K562 (cell line): ENCODE data around the gene DPEP1. TPM values are rescaled to one million over a fixed set of nuclear protein-coding genes. Genes with fewer than 3 reads are reported as not detected.

Experiments used
- ATAC-seq: fragments of 200-7000 bp; cut with Tn5 transposase; 3 replicates; pipeline ENCODE4 v1.9.1; 2020; ENCODE audit warnings: moderate library complexity
- BruUV-seq: library from RNA; stranded (reverse); fragments of 400-500 nt; replicated peaks from 2 replicates; lab custom pipeline; 2021; lab: Mats Ljungman, UMichigan
- CTCF ChIA-PET: fragments of 300-600 bp; formaldehyde crosslinking; extraction: SDS; loops from one replicate; lab custom pipeline; 2021; ENCODE audit warnings: low intra/inter-chr PET ratio; lab: Yijun Ruan, JAX
- POLR2A ChIA-PET: fragments of 300-600, 350-650 bp; sonication (Branson Sonifier 250); formaldehyde crosslinking; extraction: SDS; loops from one replicate; lab custom pipeline; 2021; ENCODE audit warnings: antibody characterized with exemption, inconsistent platforms; lab: Yijun Ruan, JAX
- DNase-seq, 4 experiments: peaks; one replicate each; pipeline versions ENCODE4 v3.0.0 to v3.0.0-alpha.2; 2011 to 2018; ENCODE audit warnings: low spot score in 3 of 4, mixed read lengths in 3 of 4; ENCODE audit errors: extremely low read depth in 1 of 4
- FAIRE-seq: peaks from 2 replicates; lab custom pipeline; 2011; peaks lifted over from hg19 to GRCh38; lab: Jason Lieb, UNC
- H2AFZ ChIP-seq: 2 replicates; pipeline ENCODE4 v1.6.0; 2011; ENCODE audit warnings: low read depth, low read length, control low read depth, inconsistent platforms
- H3K27ac ChIP-seq: fragments of 200-600 bp; 3 replicates; pipeline ENCODE4 v1.8.0; 2011; ENCODE audit warnings: low read depth, mild to moderate bottlenecking, control low read depth, inconsistent platforms, low read length, moderate library complexity, mixed read lengths; ENCODE audit errors: extremely low read depth
- H3K27me3 ChIP-seq, 2 experiments: fragments of 300-600 bp in 1 of 2; 2 replicates in 1 of 2; 3 replicates in 1 of 2; pipeline versions ENCODE4 v1.6.0 to v1.8.0; 2011; ENCODE audit warnings: inconsistent platforms in 2 of 2, low read length in 2 of 2, mild to moderate bottlenecking in 1 of 2, mixed read lengths in 1 of 2, moderate library complexity in 1 of 2; ENCODE audit not compliant: control insufficient read depth in 2 of 2, insufficient read depth in 2 of 2
- H3K36me3 ChIP-seq: fragments of 300-600 bp; 3 replicates; pipeline ENCODE4 v1.8.0; 2011; ENCODE audit warnings: mild to moderate bottlenecking, low read length, inconsistent platforms; ENCODE audit not compliant: control insufficient read depth, insufficient read depth
- H3K4me1 ChIP-seq, 2 experiments: fragments of 200-600 bp in 1 of 2; replicated peaks in 1 of 2; 2 replicates in 1 of 2; 3 replicates in 1 of 2; pipeline versions ENCODE4 v1.5.1 to v1.8.0; 2011; ENCODE audit warnings: inconsistent platforms in 2 of 2, low read length in 2 of 2, mild to moderate bottlenecking in 1 of 2, mixed read lengths in 1 of 2, moderate library complexity in 1 of 2; ENCODE audit not compliant: control insufficient read depth in 2 of 2, insufficient read depth in 2 of 2
- H3K4me2 ChIP-seq: 2 replicates; pipeline ENCODE4 v1.6.1; 2011; ENCODE audit warnings: low read length, control low read depth, inconsistent platforms, mixed read lengths; ENCODE audit not compliant: insufficient read depth
- H3K4me3 ChIP-seq: fragments of 200-600 bp; sonication (generic), shearing (Covaris generic); 2 replicates; pipeline ENCODE4 v1.5.1; 2016; ENCODE audit warnings: control low read depth, inconsistent platforms
- H3K79me2 ChIP-seq: fragments of 200-600 bp; 3 replicates; pipeline ENCODE4 v1.8.0; 2011; ENCODE audit warnings: low read length, inconsistent platforms; ENCODE audit not compliant: control insufficient read depth, insufficient read depth
- H3K9ac ChIP-seq, 2 experiments: 2 replicates each; pipeline versions ENCODE4 v1.6.0 to v1.6.1; 2011; ENCODE audit warnings: low read depth in 2 of 2, low read length in 2 of 2, control low read depth in 1 of 2, inconsistent platforms in 1 of 2, mild to moderate bottlenecking in 1 of 2, mixed read lengths in 1 of 2; ENCODE audit not compliant: insufficient read depth in 1 of 2
- H3K9me1 ChIP-seq: one replicate; pipeline ENCODE4 v1.6.0; 2011; ENCODE audit warnings: inconsistent platforms, mild to moderate bottlenecking, low read length, moderate library complexity; ENCODE audit not compliant: control insufficient read depth, insufficient read depth
- H3K9me3 ChIP-seq: replicated peaks from 2 replicates; pipeline ENCODE4 v1.5.1; 2011; ENCODE audit warnings: low read depth, low read length, inconsistent platforms; ENCODE audit not compliant: control insufficient read depth, insufficient read depth
- H4K20me1 ChIP-seq: replicated peaks from 2 replicates; pipeline ENCODE4 v1.6.1; 2011; ENCODE audit warnings: low read length, inconsistent platforms, mixed read lengths; ENCODE audit not compliant: control insufficient read depth, insufficient read depth
- GATAD2B ChIP-seq: fragments of 450-650 bp; IDR thresholded peaks from 2 replicates; pipeline ENCODE4 v1.6.1; 2017; ENCODE audit warnings: mild to moderate bottlenecking, borderline replicate concordance
- MIER1 ChIP-seq: fragments of 450-650 bp; IDR thresholded peaks from 2 replicates; pipeline ENCODE4 v1.6.1; 2016; ENCODE audit warnings: antibody characterized with exemption, mild to moderate bottlenecking, low read depth
- NR2C2 ChIP-seq, 2 experiments: fragments of 200-800 bp in 1 of 2; sonication (Bioruptor generic) in 1 of 2; sonication (generic) in 1 of 2; formaldehyde crosslinking in 1 of 2; IDR thresholded peaks; 2 replicates each; pipeline versions ENCODE4 v1.6.1 to v1.8.0; 2016 to 2022; ENCODE audit warnings: mild to moderate bottlenecking in 1 of 2, missing compliant biosample characterization in 1 of 2, missing genetic modification characterization in 1 of 2, missing genetic modification reagents in 1 of 2
- ZBTB40 ChIP-seq, 2 experiments: fragments of 450-650 bp in 1 of 2; sonication (generic) in 1 of 2; formaldehyde crosslinking in 1 of 2; IDR thresholded peaks; 2 replicates each; pipeline versions ENCODE4 v1.7.1 to v1.9.0; 2016 to 2022; ENCODE audit warnings: inconsistent platforms in 1 of 2, mild to moderate bottlenecking in 1 of 2, missing genetic modification reagents in 1 of 2
- WGBS: fragments of 100-300 bp; shearing (Covaris generic); methylation state at CpG from one replicate; pipeline ENCODE4 v1.1.6; 2016; ENCODE audit warnings: low coverage, mixed read lengths; ENCODE audit not compliant: insufficient coverage; ENCODE audit errors: missing lambda C conversion rate; 5-methylcytosine and 5-hydroxymethylcytosine counted together
- in situ Hi-C: fragments of 300-500 bp; cut with MboI; formaldehyde crosslinking; loops from 4 replicates; pipeline ENCODE4 v1.15.0; 2018; ENCODE audit warnings: inconsistent platforms, mixed read lengths
- intact Hi-C: fragments of 100-400 bp; cut with micrococcal nuclease; formaldehyde crosslinking; loops from 2 replicates; pipeline ENCODE4 v1.14.2; 2022
- polyA plus RNA-seq, 8 experiments: library from polyadenylated mRNA; depleted of rRNA in 4 of 8; stranded (reverse) in 5 of 8; unstranded in 3 of 8; fragments of >200 nt; fragmentation: Nextera tagmentation in 2 of 8; fragmentation: Illumina TruSeq in 1 of 8; extraction: Ambion mirVana in 2 of 8; extraction: Trizol in 1 of 8; gene quantifications; 2 replicates each; pipeline versions ENCODE4 v1.2.1 to v1.2.3, GENCODE V29; 2011 to 2014; ENCODE audit warnings: inconsistent platforms in 1 of 8, missing spikeins in 1 of 8
- total RNA-seq, 7 experiments: library from RNA; depleted of rRNA in 6 of 7; stranded (reverse); fragments of >200 nt in 6 of 7; fragmentation: Illumina TruSeq in 2 of 7; extraction: Trizol in 2 of 7; gene quantifications; 2 replicates each; pipeline versions ENCODE4 v1.2.1 to v1.2.3, GENCODE V29; 2011 to 2021; ENCODE audit warnings: low replicate concordance in 1 of 7

Gene DPEP1
- total and polyA plus RNA-seq, 9 of the 15 experiments (the other 6 are each of a cell fraction or from before 2014, with no cell fraction given) = 0.14 to 0.31 (median 0.20) TPM; not detected in 6

- H2AFZ ChIP-seq = peak overlapping the region; percentile 86
- BruUV-seq = no TSS peak
- DNase-seq (no peak), ATAC-seq (no peak), FAIRE-seq (no peak)
- H3K4me2 ChIP-seq = no peak overlapping the region
- H3K27me3 ChIP-seq = no peaks in the 10 kb centered on the region
- H3K36me3 ChIP-seq = no peaks in the 10 kb centered on the region
- H3K9me1 ChIP-seq = no peaks in the 10 kb centered on the region
- H3K4me3 ChIP-seq = no peak overlapping the region
- no peaks in the 10 kb centered on the region for H3K9me3 ChIP-seq
- no peaks in the 10 kb centered on the region for H4K20me1 ChIP-seq
- intact Hi-C loops = no loop called here
- CTCF ChIA-PET = no interaction called here
- H3K4me1 ChIP-seq = peaks cover 19 to 53% of the 10 kb centered on the region in 2 experiments; a peak in 4 of 5 replicates
- 16% methylated on average over 1 of the region's 1 CpG for WGBS
- H3K79me2 ChIP-seq = no peaks in the 10 kb centered on the region
- POLR2A ChIA-PET = no interaction called here
- H3K27ac ChIP-seq = no peak overlapping the region
- in situ Hi-C loops = no loop called here
- no peak overlapping the region for H3K9ac ChIP-seq
- TF ChIP-seq GATAD2B = 0 out of 2 replicates have a peak, but pooled peaks have one; percentile 19
- TF ChIP-seq MIER1 = peak; percentile 50; the same call in 1 of the 2 replicates
- TF ChIP-seq NR2C2 (CRISPR knock-in tag; IDR thresholded peaks at IDR 0.05) = no peak
- TF ChIP-seq NR2C2 (tag; IDR thresholded peaks at IDR 0.05) = no peak
- 0 out of 2 replicates have a peak, but pooled peaks have one; percentile 1 for TF ChIP-seq ZBTB40 (IDR thresholded peaks at IDR 0.05)
- no peak for TF ChIP-seq ZBTB40 (CRISPR knock-in tag; IDR thresholded peaks at IDR 0.05)
Measured at GRCh38 chr16:89610108-89610453, 3.4 kb upstream of the DPEP1 start.
